ENCODE measurements around the gene PNPLA8.
"Not testable (repeated sequence)": the region's sequence is repeated elsewhere in the genome, so short reads cannot be mapped to it uniquely, and the experiment has no call there.

The PNPLA8 gene

GRCh38 chr7:108467391-108467790 is 58.5 kb downstream of the PNPLA8 start:
- DNase-seq = no peak

GRCh38 chr7:108466322-108466721 is 59.6 kb downstream of the PNPLA8 start:
- DNase-seq = not testable (repeated sequence)

GRCh38 chr7:108464743-108465142 is 61.2 kb downstream of the PNPLA8 start:
- DNase-seq = no peak

- DNase-seq = peak in 4 of 6 experiments; percentile 23 to 78 (median 66)
Measured at GRCh38 chr7:108463613-108464012, 62.3 kb downstream of the PNPLA8 start.

- no peak for DNase-seq
Measured at GRCh38 chr7:108461840-108462239, 64.1 kb downstream of the PNPLA8 start.

- DNase-seq = no peak
Measured at GRCh38 chr7:108460964-108461363, 65.0 kb downstream of the PNPLA8 start.

- peak in 3 of 6 experiments; percentile 4 to 16 (median 16) for DNase-seq
Measured at GRCh38 chr7:108459922-108460551, 65.9 kb downstream of the PNPLA8 start.

- DNase-seq = no peak
Measured at GRCh38 chr7:108457871-108458270, 68.1 kb downstream of the PNPLA8 start.

- no peak for DNase-seq
Measured at GRCh38 chr7:108456845-108457540, 68.9 kb downstream of the PNPLA8 start.

GRCh38 chr7:108455998-108456677 is 69.8 kb downstream of the PNPLA8 start, which contains the start of gene NRCAM:
Gene NRCAM, minus strand, starts transcription at chr7:108456436. Its CDS starts 216,372 bp downstream, at chr7:108240064.
- DNase-seq = peak in 5 of 6 experiments; percentile 21 to 63 (median 45)

- peak in 1 of 6 experiments; percentile 39 for DNase-seq
Measured at GRCh38 chr7:108455551-108455997, 70.4 kb downstream of the PNPLA8 start.

- DNase-seq = peak in 2 of 6 experiments; percentile 2 to 39
Measured at GRCh38 chr7:108454674-108455550, 71.0 kb downstream of the PNPLA8 start.

GRCh38 chr7:108454317-108454673 is 71.6 kb downstream of the PNPLA8 start:
- no peak for DNase-seq

- no peak for DNase-seq
Measured at GRCh38 chr7:108453320-108453719, 72.6 kb downstream of the PNPLA8 start.

- DNase-seq = peak in 3 of 6 experiments; percentile 16 to 49 (median 39)
Measured at GRCh38 chr7:108452707-108453106, 73.2 kb downstream of the PNPLA8 start.

- DNase-seq = no peak
Measured at GRCh38 chr7:108451296-108451848, 74.6 kb downstream of the PNPLA8 start.

GRCh38 chr7:108450160-108450559 is 75.8 kb downstream of the PNPLA8 start:
- no peak for DNase-seq

GRCh38 chr7:108449521-108449920 is 76.4 kb downstream of the PNPLA8 start:
- DNase-seq = no peak

GRCh38 chr7:108448584-108449505 is 77.1 kb downstream of the PNPLA8 start:
- DNase-seq = no peak

GRCh38 chr7:108442039-108442568 is 83.8 kb downstream of the PNPLA8 start:
- DNase-seq = no peak

All from stimulated activated naive CD4-positive, alpha-beta T cell (primary cell).